Liver (tissue), 9 donors: ENCODE measurements around the gene WDR20. TPM values are rescaled to one million over a fixed set of nuclear protein-coding genes. Genes with fewer than 3 reads are reported as not detected.

ENCODE experiments used
- DNase-seq: peaks from one replicate; pipeline ENCODE4 v3.0.0-alpha.2; 2017; ENCODE audit warnings: low spot score
- H3K27ac ChIP-seq, 2 donors: one replicate each; pipeline ENCODE4 v1.7.0; 2013; ENCODE audit warnings: inconsistent platforms in 2 of 2, low read length in 2 of 2, control low read depth in 1 of 2, low read depth in 1 of 2, mild to moderate bottlenecking in 1 of 2
- H3K27me3 ChIP-seq, 4 donors: one replicate each; pipeline versions ENCODE4 v1.6.1 to v1.7.0; 2013; ENCODE audit warnings: low read length in 3 of 4, inconsistent platforms in 1 of 4, mild to moderate bottlenecking in 1 of 4, moderate library complexity in 1 of 4; ENCODE audit not compliant: control insufficient read depth in 4 of 4, insufficient read depth in 4 of 4
- H3K36me3 ChIP-seq, 4 donors: one replicate each; pipeline versions ENCODE4 v1.6.1 to v1.7.0; 2013; ENCODE audit warnings: low read length in 3 of 4, mild to moderate bottlenecking in 3 of 4, low read depth in 1 of 4, moderate library complexity in 1 of 4; ENCODE audit not compliant: control insufficient read depth in 4 of 4, insufficient read depth in 3 of 4
- H3K4me1 ChIP-seq, 4 donors: one replicate each; pipeline versions ENCODE4 v1.6.1 to v1.7.0; 2013; ENCODE audit warnings: low read length in 3 of 4, mild to moderate bottlenecking in 3 of 4, moderate library complexity in 1 of 4; ENCODE audit not compliant: control insufficient read depth in 4 of 4, insufficient read depth in 4 of 4
- H3K4me3 ChIP-seq, 3 donors: one replicate each; pipeline versions ENCODE4 v1.6.1 to v1.7.0; 2013; ENCODE audit warnings: low read length in 3 of 3, control low read depth in 1 of 3, low read depth in 1 of 3, mild to moderate bottlenecking in 1 of 3
- H3K9ac ChIP-seq, 2 donors: one replicate each; pipeline ENCODE4 v1.7.0; 2013; ENCODE audit warnings: low read length in 2 of 2, mild to moderate bottlenecking in 2 of 2, moderate library complexity in 2 of 2, control low read depth in 1 of 2, low read depth in 1 of 2
- H3K9me3 ChIP-seq, 4 donors: one replicate each; pipeline versions ENCODE4 v1.6.1 to v1.7.0; 2013; ENCODE audit warnings: low read length in 3 of 4; ENCODE audit not compliant: control insufficient read depth in 4 of 4
- EGR1 ChIP-seq, 2 donors: IDR thresholded peaks; 2 replicates each; pipeline ENCODE4 v1.6.1; 2016 to 2018; ENCODE audit warnings: antibody characterized with exemption in 2 of 2, low read depth in 2 of 2
- FOXA1 ChIP-seq: IDR thresholded peaks from 2 replicates; pipeline ENCODE4 v1.6.1; 2016; ENCODE audit warnings: antibody characterized with exemption
- FOXA2 ChIP-seq: IDR thresholded peaks from 2 replicates; pipeline ENCODE4 v1.6.1; 2016; ENCODE audit warnings: antibody characterized with exemption
- GABPA ChIP-seq, 2 donors: IDR thresholded peaks in 1 of 2; conservative IDR thresholded peaks in 1 of 2; 2 replicates each; pipeline ENCODE4 v1.6.1; 2016; ENCODE audit warnings: antibody characterized with exemption in 2 of 2, mild to moderate bottlenecking in 1 of 2, moderate library complexity in 1 of 2
- HNF4A ChIP-seq, 2 donors: conservative IDR thresholded peaks; 2 replicates each; pipeline ENCODE4 v1.6.1; 2016; ENCODE audit warnings: antibody characterized with exemption in 2 of 2, mild to moderate bottlenecking in 2 of 2
- HNF4G ChIP-seq: IDR thresholded peaks from 2 replicates; pipeline ENCODE4 v1.6.1; 2016; ENCODE audit warnings: antibody characterized with exemption
- JUND ChIP-seq, 2 donors: IDR thresholded peaks; 2 replicates each; pipeline ENCODE4 v1.6.1; 2016; ENCODE audit warnings: antibody characterized with exemption in 2 of 2
- NR2F2 ChIP-seq: IDR thresholded peaks from 2 replicates; pipeline ENCODE4 v1.6.1; 2016; ENCODE audit warnings: antibody characterized with exemption
- RAD21 ChIP-seq, 2 donors: IDR thresholded peaks; 2 replicates each; pipeline ENCODE4 v1.6.1; 2016; ENCODE audit warnings: antibody characterized with exemption in 2 of 2, mild to moderate bottlenecking in 2 of 2
- RXRA ChIP-seq, 2 donors: IDR thresholded peaks; 2 replicates each; pipeline ENCODE4 v1.6.1; 2017 to 2018; ENCODE audit warnings: antibody characterized with exemption in 2 of 2, mild to moderate bottlenecking in 1 of 2
- SP1 ChIP-seq: IDR thresholded peaks from 2 replicates; pipeline ENCODE4 v1.6.1; 2018; ENCODE audit warnings: antibody characterized with exemption, mild to moderate bottlenecking
- TAF1 ChIP-seq: conservative IDR thresholded peaks from 2 replicates; pipeline ENCODE4 v1.6.1; 2016; ENCODE audit warnings: antibody characterized with exemption, mild to moderate bottlenecking
- YY1 ChIP-seq: IDR thresholded peaks from 2 replicates; pipeline ENCODE4 v1.6.1; 2016; ENCODE audit warnings: antibody characterized with exemption, mild to moderate bottlenecking
- WGBS: extraction: QIAGEN DNeasy Blood & Tissue Kit; methylation state at CpG from one replicate; pipeline ENCODE4 v1.1.7; 2013; 5-methylcytosine and 5-hydroxymethylcytosine counted together
- polyA plus RNA-seq, 2 donors: library from polyadenylated mRNA; stranded (reverse) in 1 of 2; unstranded in 1 of 2; fragments of 200-250 nt in 1 of 2; fragments of >200 nt in 1 of 2; fragmentation: Nextera tagmentation in 1 of 2; extraction: Ambion mirVana in 1 of 2; gene quantifications; one replicate each; pipeline versions ENCODE4 v1.2.1 to v1.2.3, GENCODE V29; 2013 to 2015
- total RNA-seq, 2 donors: library from RNA; depleted of rRNA; stranded (reverse); fragments of >200 nt; gene quantifications; one replicate each; pipeline ENCODE4 v1.2.3, GENCODE V29; 2014
- TF ChIP-seq, protein P1 (sequence below): IDR thresholded peaks from 2 replicates; pipeline ENCODE4 v1.6.1; 2016; ENCODE audit warnings: antibody characterized with exemption, mild to moderate bottlenecking
- TF ChIP-seq, protein P2 (sequence below): fragments of 150-350 bp; IDR thresholded peaks from 2 replicates; pipeline ENCODE4 v1.5.1; 2017; ENCODE audit warnings: improper control_type of control experiment, low read depth, low read length; ENCODE audit not compliant: missing input control
- TF ChIP-seq, protein P3 (sequence below): IDR thresholded peaks from 2 replicates; pipeline ENCODE4 v1.6.1; 2016; ENCODE audit warnings: antibody characterized with exemption
- TF ChIP-seq, protein P4 (sequence below): IDR thresholded peaks from 2 replicates; pipeline ENCODE4 v1.6.1; 2016; ENCODE audit warnings: antibody characterized with exemption
- TF ChIP-seq, protein P5 (sequence below): IDR thresholded peaks from 2 replicates; pipeline ENCODE4 v1.6.1; 2016; ENCODE audit warnings: antibody characterized with exemption
- donor health status: healthy.
- donor health status: healthy.
- donor health status: healthy.
- donor health status: healthy.
- donor health status: healthy.

WDR20 gene
- total and polyA plus RNA-seq, 4 donors: 6.5 to 18.5 (median 11.0) TPM

DNA sequence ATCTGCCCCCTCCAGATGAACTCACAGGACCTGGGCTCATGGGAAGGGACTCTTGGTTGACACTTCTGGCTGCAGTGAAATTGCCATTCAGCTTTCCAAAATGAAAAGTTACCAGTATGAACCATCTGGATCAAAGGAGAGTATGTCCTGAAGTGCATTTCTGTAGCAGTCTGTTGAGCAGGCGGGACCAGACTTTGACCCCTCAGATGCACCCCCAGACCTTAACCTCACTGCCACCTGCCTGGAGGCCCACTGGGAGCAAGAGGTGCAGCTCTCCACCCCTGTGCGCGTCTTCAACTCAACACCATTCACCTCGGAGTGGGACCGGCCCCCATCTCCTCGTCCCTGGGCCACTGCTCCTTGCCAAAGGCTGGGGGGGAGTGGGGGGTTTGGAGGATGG is 110.3 kb downstream of the WDR20 start:
- no peak for DNase-seq
- Histone ChIP-seq H3K4me1 (no peaks in the 10 kb centered on the region), H3K36me3 (no peaks in the 10 kb centered on the region), H3K27ac (no peak overlapping the region), H3K27me3 (no peaks in the 10 kb centered on the region), H3K4me3 (no peak overlapping the region), H3K9ac (no peak overlapping the region), H3K9me3 (no peaks in the 10 kb centered on the region)
- 97% methylated on average over 6 of the region's 6 CpGs for WGBS
- TF ChIP-seq, protein P1, sequence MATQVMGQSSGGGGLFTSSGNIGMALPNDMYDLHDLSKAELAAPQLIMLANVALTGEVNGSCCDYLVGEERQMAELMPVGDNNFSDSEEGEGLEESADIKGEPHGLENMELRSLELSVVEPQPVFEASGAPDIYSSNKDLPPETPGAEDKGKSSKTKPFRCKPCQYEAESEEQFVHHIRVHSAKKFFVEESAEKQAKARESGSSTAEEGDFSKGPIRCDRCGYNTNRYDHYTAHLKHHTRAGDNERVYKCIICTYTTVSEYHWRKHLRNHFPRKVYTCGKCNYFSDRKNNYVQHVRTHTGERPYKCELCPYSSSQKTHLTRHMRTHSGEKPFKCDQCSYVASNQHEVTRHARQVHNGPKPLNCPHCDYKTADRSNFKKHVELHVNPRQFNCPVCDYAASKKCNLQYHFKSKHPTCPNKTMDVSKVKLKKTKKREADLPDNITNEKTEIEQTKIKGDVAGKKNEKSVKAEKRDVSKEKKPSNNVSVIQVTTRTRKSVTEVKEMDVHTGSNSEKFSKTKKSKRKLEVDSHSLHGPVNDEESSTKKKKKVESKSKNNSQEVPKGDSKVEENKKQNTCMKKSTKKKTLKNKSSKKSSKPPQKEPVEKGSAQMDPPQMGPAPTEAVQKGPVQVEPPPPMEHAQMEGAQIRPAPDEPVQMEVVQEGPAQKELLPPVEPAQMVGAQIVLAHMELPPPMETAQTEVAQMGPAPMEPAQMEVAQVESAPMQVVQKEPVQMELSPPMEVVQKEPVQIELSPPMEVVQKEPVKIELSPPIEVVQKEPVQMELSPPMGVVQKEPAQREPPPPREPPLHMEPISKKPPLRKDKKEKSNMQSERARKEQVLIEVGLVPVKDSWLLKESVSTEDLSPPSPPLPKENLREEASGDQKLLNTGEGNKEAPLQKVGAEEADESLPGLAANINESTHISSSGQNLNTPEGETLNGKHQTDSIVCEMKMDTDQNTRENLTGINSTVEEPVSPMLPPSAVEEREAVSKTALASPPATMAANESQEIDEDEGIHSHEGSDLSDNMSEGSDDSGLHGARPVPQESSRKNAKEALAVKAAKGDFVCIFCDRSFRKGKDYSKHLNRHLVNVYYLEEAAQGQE: no peak
- TF ChIP-seq, protein P2, sequence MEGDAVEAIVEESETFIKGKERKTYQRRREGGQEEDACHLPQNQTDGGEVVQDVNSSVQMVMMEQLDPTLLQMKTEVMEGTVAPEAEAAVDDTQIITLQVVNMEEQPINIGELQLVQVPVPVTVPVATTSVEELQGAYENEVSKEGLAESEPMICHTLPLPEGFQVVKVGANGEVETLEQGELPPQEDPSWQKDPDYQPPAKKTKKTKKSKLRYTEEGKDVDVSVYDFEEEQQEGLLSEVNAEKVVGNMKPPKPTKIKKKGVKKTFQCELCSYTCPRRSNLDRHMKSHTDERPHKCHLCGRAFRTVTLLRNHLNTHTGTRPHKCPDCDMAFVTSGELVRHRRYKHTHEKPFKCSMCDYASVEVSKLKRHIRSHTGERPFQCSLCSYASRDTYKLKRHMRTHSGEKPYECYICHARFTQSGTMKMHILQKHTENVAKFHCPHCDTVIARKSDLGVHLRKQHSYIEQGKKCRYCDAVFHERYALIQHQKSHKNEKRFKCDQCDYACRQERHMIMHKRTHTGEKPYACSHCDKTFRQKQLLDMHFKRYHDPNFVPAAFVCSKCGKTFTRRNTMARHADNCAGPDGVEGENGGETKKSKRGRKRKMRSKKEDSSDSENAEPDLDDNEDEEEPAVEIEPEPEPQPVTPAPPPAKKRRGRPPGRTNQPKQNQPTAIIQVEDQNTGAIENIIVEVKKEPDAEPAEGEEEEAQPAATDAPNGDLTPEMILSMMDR: no peak
- TF ChIP-seq, protein P3, sequence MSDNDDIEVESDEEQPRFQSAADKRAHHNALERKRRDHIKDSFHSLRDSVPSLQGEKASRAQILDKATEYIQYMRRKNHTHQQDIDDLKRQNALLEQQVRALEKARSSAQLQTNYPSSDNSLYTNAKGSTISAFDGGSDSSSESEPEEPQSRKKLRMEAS: no peak
- no peak for TF ChIP-seq HNF4G

DNA sequence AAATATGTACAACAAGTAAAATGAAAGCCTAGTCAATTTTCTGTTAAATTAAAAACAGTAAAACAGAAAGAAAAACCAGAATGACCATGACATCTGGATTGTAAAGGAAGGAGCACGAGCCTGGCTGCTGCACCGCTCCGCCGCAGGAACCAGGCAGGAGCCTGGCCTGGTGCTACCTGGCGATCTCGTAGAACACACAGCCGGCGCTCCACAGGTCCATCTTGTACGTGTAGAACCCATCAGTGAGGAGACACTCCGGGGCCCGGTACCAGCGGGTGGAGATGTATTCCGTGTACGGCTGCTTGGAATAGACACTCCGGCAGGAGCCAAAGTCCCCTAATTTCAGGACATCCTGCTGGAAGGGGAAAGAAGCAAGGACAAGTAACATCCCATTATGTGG is 110.9 kb downstream of the WDR20 start:
- H3K9me3 ChIP-seq: no peaks in the 10 kb centered on the region
- no peak for DNase-seq
- H3K27ac ChIP-seq: no peak overlapping the region
- H3K27me3 ChIP-seq: no peaks in the 10 kb centered on the region
- no peaks in the 10 kb centered on the region for H3K36me3 ChIP-seq
- TF ChIP-seq, protein P1: no peak
- TF ChIP-seq YY1 (no peak), JUND (IDR thresholded peaks at IDR 0.05) (no peak), EGR1 (IDR thresholded peaks at IDR 0.05; ENCODE audit: low read depth in 2 of 2) (no peak), FOXA1 (no peak), GABPA (IDR thresholded peaks at IDR 0.05 in 1 of 2, conservative IDR thresholded peaks at IDR 0.05 in 1 of 2) (no peak), FOXA2 (no peak), SP1 (no peak), RAD21 (IDR thresholded peaks at IDR 0.05) (no peak), RXRA (IDR thresholded peaks at IDR 0.05) (no peak), NR2F2 (no peak), HNF4G (no peak), HNF4A (conservative IDR thresholded peaks at IDR 0.05) (no peak), TAF1 (no peak)
- TF ChIP-seq, protein P4, sequence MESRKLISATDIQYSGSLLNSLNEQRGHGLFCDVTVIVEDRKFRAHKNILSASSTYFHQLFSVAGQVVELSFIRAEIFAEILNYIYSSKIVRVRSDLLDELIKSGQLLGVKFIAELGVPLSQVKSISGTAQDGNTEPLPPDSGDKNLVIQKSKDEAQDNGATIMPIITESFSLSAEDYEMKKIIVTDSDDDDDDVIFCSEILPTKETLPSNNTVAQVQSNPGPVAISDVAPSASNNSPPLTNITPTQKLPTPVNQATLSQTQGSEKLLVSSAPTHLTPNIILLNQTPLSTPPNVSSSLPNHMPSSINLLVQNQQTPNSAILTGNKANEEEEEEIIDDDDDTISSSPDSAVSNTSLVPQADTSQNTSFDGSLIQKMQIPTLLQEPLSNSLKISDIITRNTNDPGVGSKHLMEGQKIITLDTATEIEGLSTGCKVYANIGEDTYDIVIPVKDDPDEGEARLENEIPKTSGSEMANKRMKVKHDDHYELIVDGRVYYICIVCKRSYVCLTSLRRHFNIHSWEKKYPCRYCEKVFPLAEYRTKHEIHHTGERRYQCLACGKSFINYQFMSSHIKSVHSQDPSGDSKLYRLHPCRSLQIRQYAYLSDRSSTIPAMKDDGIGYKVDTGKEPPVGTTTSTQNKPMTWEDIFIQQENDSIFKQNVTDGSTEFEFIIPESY: no peak
- TF ChIP-seq, protein P3: no peak
- TF ChIP-seq, protein P5, sequence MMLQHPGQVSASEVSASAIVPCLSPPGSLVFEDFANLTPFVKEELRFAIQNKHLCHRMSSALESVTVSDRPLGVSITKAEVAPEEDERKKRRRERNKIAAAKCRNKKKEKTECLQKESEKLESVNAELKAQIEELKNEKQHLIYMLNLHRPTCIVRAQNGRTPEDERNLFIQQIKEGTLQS: no peak
- TF ChIP-seq, protein P2: no peak
- no peak overlapping the region for H3K4me3 ChIP-seq
- no peaks in the 10 kb centered on the region for H3K4me1 ChIP-seq
- H3K9ac ChIP-seq: no peak overlapping the region
- 97% methylated on average over 15 of the region's 15 CpGs for WGBS
